ENCODE measurements around the gene KRTAP10-7. TPM values are rescaled to one million over a fixed set of nuclear protein-coding genes. Genes with fewer than 3 reads are reported as not detected.

Gene KRTAP10-7
- total and polyA plus RNA-seq, 2 of the 13 experiments (the other 11 are each of a cell fraction or from before 2014, with no cell fraction given): not detected

DNA sequence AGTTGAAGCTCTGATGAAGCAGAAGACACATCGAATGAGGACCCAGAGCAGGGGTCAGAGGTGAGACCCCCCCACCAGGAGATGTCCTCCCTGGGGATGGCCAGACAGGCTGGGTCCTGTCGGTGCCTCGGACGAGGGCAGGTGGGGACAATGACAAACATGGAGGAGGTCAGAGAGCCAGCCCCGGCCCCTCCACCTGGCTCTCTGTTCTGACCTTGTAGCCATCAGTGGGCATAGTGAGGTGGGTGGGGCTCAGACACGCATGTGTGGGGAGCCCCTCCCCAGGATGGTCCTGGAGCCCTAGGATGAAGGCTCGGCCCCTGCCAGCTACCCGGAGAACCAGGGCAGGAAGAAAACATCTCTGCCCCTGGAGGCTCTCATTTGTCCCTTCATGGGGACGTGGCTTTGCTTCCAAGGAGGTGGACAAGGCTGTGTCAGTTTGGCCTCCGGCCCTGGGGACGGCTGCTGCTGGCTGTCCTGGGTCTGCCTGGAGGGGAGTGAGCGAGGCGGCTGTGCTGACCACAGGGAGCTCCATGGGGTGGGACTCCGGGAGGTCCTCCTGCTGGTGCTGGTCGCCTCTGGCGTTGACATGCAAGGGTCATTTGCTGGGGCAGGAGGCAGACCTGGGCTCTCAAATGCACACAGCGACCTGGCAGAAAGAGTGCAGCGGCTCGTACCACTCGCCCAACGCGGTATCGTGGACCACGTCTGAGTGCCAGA is 10.7 kb upstream of the KRTAP10-7 start:
- WGBS (ENCODE audit: low lambda C conversion rate): 57% methylated on average over 8 of the region's 24 CpGs
- no peaks in the 10 kb centered on the region for H4K20me1 ChIP-seq (ENCODE audit: insufficient read depth, low read length)
- peak overlapping the region; percentile 36; the same call in 1 of the 2 replicates for H3K4me2 ChIP-seq (ENCODE audit: low read depth, low read length)
- no TSS peak for BruUV-seq (replicated peaks)
- in situ Hi-C loops (cut with HindIII; ENCODE audit: extremely low pct_ligation_motif_present, low pct_unique_long_range_greater_than_20kb): no loop called here
- no peaks in the 10 kb centered on the region for H3K9me3 ChIP-seq (ENCODE audit: low read length)
- peaks cover 0 to 9% of the 10 kb centered on the region in 2 experiments; a peak in 1 of 5 replicates for H3K27me3 ChIP-seq (ENCODE audit: control insufficient read depth in 1 of 2, insufficient read depth in 2 of 2, low read length in 2 of 2)
- ChIA-PET CTCF (ENCODE audit: low intra/inter-chr PET ratio, low total read pairs) (no interaction called here), POLR2A (no interaction called here)
- DNase-seq (ENCODE audit: low spot score) (no peak), ATAC-seq (peak; percentile 14), FAIRE-seq (no peak)
- peaks cover 42% of the 10 kb centered on the region for H3K4me1 ChIP-seq (ENCODE audit: insufficient read depth, low read length)
- TF ChIP-seq ZNF333 (CRISPR knock-in tag; IDR thresholded peaks at IDR 0.05; ENCODE audit: borderline replicate concordance) (no peak), MTA1 (CRISPR knock-in tag; IDR thresholded peaks at IDR 0.05; ENCODE audit: borderline replicate concordance) (peak; percentile 26; the same call in 1 of the 2 replicates)
- TF ChIP-seq, protein P1, sequence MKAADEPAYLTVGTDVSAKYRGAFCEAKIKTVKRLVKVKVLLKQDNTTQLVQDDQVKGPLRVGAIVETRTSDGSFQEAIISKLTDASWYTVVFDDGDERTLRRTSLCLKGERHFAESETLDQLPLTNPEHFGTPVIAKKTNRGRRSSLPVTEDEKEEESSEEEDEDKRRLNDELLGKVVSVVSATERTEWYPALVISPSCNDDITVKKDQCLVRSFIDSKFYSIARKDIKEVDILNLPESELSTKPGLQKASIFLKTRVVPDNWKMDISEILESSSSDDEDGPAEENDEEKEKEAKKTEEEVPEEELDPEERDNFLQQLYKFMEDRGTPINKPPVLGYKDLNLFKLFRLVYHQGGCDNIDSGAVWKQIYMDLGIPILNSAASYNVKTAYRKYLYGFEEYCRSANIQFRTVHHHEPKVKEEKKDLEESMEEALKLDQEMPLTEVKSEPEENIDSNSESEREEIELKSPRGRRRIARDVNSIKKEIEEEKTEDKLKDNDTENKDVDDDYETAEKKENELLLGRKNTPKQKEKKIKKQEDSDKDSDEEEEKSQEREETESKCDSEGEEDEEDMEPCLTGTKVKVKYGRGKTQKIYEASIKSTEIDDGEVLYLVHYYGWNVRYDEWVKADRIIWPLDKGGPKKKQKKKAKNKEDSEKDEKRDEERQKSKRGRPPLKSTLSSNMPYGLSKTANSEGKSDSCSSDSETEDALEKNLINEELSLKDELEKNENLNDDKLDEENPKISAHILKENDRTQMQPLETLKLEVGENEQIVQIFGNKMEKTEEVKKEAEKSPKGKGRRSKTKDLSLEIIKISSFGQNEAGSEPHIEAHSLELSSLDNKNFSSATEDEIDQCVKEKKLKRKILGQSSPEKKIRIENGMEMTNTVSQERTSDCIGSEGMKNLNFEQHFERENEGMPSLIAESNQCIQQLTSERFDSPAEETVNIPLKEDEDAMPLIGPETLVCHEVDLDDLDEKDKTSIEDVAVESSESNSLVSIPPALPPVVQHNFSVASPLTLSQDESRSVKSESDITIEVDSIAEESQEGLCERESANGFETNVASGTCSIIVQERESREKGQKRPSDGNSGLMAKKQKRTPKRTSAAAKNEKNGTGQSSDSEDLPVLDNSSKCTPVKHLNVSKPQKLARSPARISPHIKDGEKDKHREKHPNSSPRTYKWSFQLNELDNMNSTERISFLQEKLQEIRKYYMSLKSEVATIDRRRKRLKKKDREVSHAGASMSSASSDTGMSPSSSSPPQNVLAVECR (CRISPR knock-in tag; IDR thresholded peaks at IDR 0.05; ENCODE audit: borderline replicate concordance): no peak
- H3K27ac ChIP-seq (ENCODE audit: extremely low read length, insufficient read depth, low read length): no peak overlapping the region
- no peak overlapping the region for H2AFZ ChIP-seq (ENCODE audit: low read length)
- H3K4me3 ChIP-seq (replicated peaks in 1 of 3; ENCODE audit: insufficient read depth in 1 of 3, low read depth in 2 of 3, low read length in 3 of 3): peak overlapping the region in 1 of 3 experiments; percentile 16; a peak in 1 of 6 replicates
- H3K36me3 ChIP-seq (replicated peaks in 1 of 2; ENCODE audit: control insufficient read depth in 1 of 2, insufficient read depth in 2 of 2, low read length in 2 of 2): no peaks in the 10 kb centered on the region
- no peaks in the 10 kb centered on the region for H3K79me2 ChIP-seq (ENCODE audit: insufficient read depth, low read length)
- no peak overlapping the region for H3K9ac ChIP-seq (ENCODE audit: insufficient read depth, low read depth, low read length)
- intact Hi-C loops (cut with micrococcal nuclease; ENCODE audit: unreplicated experiment): no loop called here

All from HepG2 (cell line).